Ureter (tissue), 1 donor: ENCODE measurements around the gene EZH1. TPM values are rescaled to one million over a fixed set of nuclear protein-coding genes. Genes with fewer than 3 reads are reported as not detected.

Experiments
- DNase-seq: peaks from one replicate; pipeline ENCODE4 v3.0.0-alpha.2; 2020; ENCODE audit warnings: low spot score
- total RNA-seq: library from RNA; stranded (reverse); gene quantifications from one replicate; pipeline ENCODE4 v1.2.4, GENCODE V29; 2023
- donor health status: DM: yes; HTN: yes; CAD: no.

Gene EZH1
- total RNA-seq, 1 donor from 2014 or later = 45.7 TPM

DNA sequence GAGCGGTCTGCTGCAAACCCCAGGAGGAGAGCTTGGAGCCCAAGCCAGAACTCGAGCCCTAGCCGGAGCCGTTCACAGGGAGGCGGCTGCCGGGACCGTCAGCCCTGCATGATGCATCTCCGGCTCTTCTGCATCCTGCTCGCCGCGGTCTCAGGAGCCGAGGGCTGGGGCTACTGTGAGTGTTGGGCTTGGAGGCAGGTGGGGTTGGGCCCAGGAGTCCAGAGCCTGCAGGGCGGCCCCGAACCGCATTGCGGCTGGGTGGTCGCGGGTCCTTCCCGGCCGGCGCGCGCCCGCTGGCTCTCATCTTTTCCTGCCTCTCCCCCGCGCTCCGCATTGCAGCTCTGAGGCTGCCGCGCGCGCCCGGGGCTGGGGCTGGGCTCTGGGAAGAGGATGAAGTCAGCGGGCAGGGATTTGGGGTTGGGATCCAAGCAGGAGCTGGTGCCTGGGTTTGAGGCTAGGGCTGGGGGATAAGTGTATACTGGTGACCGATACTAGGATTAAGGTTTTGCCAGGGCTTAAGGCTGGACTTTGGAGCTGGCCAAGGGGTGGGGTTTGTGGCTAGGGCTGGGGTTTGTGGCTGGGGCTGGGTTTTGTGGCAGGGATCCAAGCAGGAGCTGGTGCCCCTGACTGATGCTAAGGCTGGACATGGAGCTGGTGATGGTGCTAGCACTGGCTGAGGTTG, 62.0 kb downstream of the EZH1 start:
- DNase-seq = no peak

- peak; percentile 78 for DNase-seq
Observed at GRCh38 chr17:42681976-42682721, 62.7 kb downstream of the EZH1 start, which contains the start of gene CNTNAP1. TSS of gene CNTNAP1 (plus strand) at chr17:42682531. CDS start at chr17:42682830, 299 bp downstream.

- DNase-seq = no peak
Observed at GRCh38 chr17:42680331-42680808, 64.5 kb downstream of the EZH1 start.

GRCh38 chr17:42679492-42680330, 65.1 kb downstream of the EZH1 start:
- peak; percentile 73 for DNase-seq

- DNase-seq = peak; percentile 83
Observed at GRCh38 chr17:42678951-42679491, 65.8 kb downstream of the EZH1 start.

- DNase-seq = peak; percentile 91
Observed at GRCh38 chr17:42677921-42678781, 66.7 kb downstream of the EZH1 start.

DNA sequence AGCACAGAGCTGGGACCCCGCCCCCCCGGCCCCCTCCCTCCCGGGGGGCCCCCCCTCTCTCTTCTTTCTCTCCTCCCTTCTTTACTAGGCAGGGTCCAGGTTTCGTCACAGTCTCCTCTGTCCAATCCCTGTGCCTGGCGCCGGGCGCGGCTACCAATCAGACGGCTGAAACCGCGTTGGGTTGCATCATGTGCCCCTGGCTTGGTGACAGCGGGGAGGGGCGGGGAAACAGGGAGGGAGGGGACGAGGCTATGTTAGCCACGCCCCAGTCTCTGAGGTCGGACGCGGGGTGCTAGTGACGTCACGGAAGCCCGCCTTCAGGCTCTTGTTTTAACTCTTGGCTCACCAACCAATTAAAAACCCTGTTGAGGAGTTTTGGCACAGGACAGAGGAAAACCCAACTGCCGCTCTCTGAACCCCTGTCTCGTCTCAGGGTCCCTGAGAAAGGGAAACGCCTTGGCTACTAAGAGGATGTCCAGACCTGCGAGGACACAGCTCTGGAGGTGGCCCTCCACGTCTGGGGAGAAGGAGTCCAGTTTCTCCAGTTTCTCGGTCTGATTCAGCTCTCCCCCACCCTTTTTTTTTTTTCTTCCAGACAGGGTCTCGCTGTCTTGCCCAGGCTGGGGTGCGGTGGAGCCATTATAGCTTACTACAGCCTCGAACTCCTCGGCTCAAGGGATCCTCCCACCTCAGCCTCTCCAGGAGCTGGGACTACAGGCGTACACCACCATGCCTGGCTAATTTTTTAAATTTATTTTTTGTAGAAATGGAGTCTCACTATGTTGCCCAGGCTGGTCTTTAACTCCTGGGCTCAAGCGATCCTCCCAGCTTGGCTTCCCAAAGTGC, 67.6 kb downstream of the EZH1 start:
- peak; percentile 100 for DNase-seq

DNA sequence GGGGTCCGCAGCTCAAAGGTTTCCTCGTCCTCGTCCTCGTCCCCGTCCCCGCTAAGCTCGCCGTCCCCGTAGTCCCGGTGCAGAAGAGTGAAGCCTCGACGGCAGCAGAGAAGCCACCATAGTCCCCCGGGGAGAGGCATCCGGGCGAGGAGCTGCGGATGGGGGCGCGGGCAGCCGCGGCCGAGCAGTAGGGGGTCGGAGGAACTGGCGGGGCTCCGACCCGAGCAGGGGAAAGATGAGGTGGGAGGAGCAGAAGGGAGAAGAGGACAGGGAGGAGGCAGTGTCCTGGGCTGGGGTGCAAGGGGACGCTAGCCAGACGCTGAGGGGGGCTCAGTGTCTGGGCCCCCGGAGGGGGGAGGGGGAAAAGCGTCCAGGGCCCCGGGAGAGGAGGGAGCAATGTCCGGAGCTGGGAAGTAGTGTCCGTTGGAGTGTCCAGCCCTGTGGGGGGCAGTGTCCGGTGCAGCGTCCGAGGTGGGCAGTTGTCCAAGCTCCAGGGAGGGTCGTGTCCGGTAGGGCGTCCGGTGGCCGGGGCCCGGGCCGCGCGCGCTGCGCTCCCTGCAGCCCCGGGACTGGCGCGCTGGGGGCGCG, 68.3 kb downstream of the EZH1 start, which contains the start of gene PLEKHH3:
Gene PLEKHH3 (minus strand): TSS at position 571 of the 588 bp plus-strand sequence. CDS start 431 bp downstream, at position 140.
- no peak for DNase-seq

DNA sequence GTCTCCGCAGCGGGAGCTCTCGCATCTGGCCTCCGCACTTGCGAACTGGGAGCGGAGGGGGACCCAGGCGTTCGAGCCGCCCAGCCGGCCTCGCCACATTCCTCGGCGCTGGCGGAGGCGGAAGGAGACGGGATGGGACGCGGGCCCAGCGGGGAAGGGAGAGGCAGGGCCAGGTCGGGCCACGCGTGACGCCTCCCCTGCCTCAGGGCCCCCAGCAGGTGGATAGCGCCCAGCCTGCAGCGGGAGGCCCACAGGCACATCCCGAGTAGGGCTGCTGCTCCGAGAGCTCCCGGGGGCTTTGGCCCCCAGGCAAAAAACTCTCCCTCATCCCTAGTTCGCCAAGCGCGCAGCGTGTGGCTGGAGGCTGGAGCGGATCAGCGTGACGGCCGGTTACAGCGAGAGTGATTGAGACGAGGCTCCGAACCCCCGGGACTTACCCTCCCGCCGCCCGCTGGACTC, 68.8 kb downstream of the EZH1 start:
- peak; percentile 84 for DNase-seq

GRCh38 chr17:42675348-42675964, 69.4 kb downstream of the EZH1 start:
- no peak for DNase-seq

GRCh38 chr17:42674755-42675347, 70.0 kb downstream of the EZH1 start:
- no peak for DNase-seq

- DNase-seq = peak; percentile 73
Observed at GRCh38 chr17:42673885-42674754, 70.7 kb downstream of the EZH1 start.

DNA sequence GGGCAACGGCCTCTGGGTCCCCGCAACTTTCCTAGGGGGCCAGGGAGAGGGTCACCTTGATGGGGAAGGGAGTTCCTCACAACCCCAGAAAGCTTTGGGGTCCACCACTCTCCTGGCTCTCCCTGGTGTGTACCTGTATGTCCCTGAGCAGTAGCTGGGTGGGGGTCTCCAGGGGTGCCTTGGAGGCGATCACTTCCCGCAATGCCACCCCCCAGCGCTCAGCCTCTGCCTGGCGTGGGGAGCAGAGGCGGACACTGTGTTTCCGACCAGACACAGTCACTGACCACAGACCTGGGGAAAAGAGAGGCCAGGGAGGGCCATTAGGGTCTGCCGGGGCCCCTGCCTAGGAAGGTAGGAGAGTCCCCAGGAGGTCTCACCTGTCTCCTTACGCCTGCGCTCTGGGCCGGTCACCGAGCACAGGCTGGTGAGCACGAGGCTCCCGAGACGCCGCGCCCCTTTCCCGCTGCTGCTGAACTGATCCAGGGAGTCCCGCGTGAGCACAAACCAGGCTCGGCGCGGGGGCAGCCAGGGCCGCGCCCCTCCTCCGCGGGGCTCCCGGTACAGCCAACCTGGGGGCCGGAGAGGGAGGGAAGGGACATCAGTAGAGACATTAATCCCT, 71.5 kb downstream of the EZH1 start:
- no peak for DNase-seq

- DNase-seq = no peak
Observed at GRCh38 chr17:42672038-42672437, 72.8 kb downstream of the EZH1 start.

- DNase-seq = no peak
Observed at GRCh38 chr17:42670789-42671657, 73.8 kb downstream of the EZH1 start.
